GM06990 (cell line): ENCODE results near the gene SOAT2.

ENCODE experiments used
- DNase-seq: peaks from one replicate; pipeline ENCODE4 v3.0.0-alpha.2; 2011; ENCODE audit not compliant: insufficient read length; ENCODE audit errors: extremely low read depth
- H3K27me3 ChIP-seq: replicated peaks from 2 replicates; pipeline ENCODE4 v1.6.0; 2011; ENCODE audit warnings: low read length; ENCODE audit not compliant: control insufficient read depth, insufficient read depth
- H3K36me3 ChIP-seq: 2 replicates; pipeline ENCODE4 v1.5.1; 2011; ENCODE audit warnings: low read length; ENCODE audit not compliant: control insufficient read depth, insufficient read depth
- H3K4me3 ChIP-seq: replicated peaks from 2 replicates; pipeline ENCODE4 v1.5.1; 2011; ENCODE audit warnings: low read depth, mild to moderate bottlenecking, control low read depth, low read length
- TF ChIP-seq, protein P1 (sequence below): IDR thresholded peaks from 2 replicates; pipeline ENCODE4 v1.5.1; 2011; ENCODE audit warnings: low read length, control low read depth, mild to moderate bottlenecking, inconsistent platforms; ENCODE audit not compliant: insufficient read depth, poor library complexity, severe bottlenecking

Gene SOAT2

DNA sequence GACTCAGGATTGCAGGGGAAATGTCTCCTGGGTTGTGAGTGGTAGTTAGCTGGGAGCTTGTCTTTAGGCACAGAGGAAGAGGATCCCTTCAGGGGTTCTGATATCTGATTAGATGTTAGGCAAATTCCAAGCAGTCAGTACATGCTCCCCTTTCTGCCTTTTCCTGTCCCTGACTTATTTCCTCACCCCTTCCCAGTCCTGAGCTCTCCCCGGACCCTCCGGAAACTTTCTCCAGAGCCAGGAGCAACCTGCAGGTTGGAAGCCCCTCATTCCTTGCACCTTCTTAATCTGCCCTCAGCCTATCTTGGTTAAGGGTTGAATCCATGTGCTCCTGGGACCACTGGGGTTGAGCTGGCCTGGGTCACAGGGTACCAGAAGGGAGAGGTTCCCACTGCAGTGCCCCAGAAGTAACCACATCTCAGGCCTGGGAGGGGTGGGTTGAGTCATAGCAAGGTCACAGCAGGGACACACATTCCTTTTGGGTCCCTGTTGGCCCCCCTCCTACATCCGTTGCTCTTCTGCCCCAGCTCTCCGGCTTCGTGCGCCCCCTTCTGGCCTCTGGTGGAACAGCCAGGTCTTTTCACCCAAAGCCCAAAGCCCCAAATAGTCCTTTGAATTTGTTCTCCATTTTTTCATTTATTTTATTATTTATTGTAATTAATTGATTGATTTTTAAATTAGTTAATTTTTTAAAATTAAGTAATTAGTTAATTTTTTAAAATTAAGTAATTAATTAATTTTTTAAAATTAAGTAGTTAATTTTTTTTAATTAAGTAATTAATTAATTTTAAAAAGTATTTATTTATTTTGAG, 4.0 kb upstream of the SOAT2 start:
- TF ChIP-seq, protein P1, sequence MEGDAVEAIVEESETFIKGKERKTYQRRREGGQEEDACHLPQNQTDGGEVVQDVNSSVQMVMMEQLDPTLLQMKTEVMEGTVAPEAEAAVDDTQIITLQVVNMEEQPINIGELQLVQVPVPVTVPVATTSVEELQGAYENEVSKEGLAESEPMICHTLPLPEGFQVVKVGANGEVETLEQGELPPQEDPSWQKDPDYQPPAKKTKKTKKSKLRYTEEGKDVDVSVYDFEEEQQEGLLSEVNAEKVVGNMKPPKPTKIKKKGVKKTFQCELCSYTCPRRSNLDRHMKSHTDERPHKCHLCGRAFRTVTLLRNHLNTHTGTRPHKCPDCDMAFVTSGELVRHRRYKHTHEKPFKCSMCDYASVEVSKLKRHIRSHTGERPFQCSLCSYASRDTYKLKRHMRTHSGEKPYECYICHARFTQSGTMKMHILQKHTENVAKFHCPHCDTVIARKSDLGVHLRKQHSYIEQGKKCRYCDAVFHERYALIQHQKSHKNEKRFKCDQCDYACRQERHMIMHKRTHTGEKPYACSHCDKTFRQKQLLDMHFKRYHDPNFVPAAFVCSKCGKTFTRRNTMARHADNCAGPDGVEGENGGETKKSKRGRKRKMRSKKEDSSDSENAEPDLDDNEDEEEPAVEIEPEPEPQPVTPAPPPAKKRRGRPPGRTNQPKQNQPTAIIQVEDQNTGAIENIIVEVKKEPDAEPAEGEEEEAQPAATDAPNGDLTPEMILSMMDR = peak; percentile 95
- Histone ChIP-seq H3K27me3 (no peaks in the 10 kb centered on the region; the same call in 1 of the 2 replicates), H3K4me3 (no peak overlapping the region), H3K36me3 (no peaks in the 10 kb centered on the region)
- DNase-seq = peak; percentile 64

DNA sequence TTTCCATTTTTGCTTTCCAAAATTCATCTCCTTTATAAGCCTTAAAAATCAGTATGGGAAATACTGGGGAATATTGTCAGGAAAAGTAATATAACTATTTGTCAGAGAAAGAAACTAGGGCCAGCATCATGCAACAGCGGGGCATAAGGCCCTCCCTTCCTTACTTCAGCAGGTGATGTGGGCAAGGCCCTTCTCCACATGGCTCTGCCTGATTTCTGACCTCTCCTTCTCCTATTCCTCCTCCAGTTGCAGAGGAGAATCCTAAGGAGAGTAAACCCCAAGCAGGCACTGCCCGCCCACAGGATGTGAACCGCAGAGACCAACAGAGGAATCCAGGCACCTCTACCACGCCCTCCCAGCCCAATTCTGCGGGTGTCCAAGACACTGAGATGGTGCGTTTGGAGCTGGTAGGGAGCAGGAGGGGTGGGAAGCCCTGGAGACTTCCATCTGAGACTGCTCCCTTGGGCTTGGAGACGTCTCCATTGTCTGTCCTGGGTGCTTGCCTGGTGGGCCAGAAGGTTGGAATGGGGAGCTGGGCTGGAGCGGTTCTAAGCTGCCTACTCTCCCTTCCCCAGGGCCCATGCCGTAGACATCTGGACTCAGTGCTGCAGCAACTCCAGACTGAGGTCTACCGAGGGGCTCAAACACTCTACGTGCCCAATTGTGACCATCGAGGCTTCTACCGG, 2.7 kb upstream of the SOAT2 start:
- DNase-seq = no peak
- no peaks in the 10 kb centered on the region for H3K36me3 ChIP-seq
- H3K4me3 ChIP-seq = no peak overlapping the region
- TF ChIP-seq, protein P1 = no peak
- H3K27me3 ChIP-seq = no peaks in the 10 kb centered on the region; the same call in 1 of the 2 replicates

DNA sequence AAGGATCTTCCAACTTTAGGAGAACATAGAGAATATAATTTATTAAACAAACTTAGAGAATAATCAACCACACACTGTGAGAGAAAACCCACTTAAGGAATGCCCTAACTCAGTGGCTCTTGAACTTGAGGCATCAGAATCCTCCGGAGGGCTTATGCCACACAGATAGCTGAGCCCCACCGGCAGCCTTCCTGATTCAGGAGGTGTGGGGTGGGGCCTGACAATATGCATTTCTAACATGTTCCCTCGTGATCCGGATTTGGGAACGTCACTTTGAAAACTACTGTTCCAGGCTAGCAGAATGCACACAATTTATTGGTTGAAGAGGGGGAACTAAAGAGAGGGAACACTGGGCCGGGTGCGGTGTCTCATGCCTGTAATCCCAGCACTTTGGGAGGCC, 2.0 kb upstream of the SOAT2 start:
- Histone ChIP-seq H3K36me3 (no peaks in the 10 kb centered on the region), H3K4me3 (no peak overlapping the region), H3K27me3 (no peaks in the 10 kb centered on the region; the same call in 1 of the 2 replicates)
- TF ChIP-seq, protein P1 = no peak
- DNase-seq = no peak

DNA sequence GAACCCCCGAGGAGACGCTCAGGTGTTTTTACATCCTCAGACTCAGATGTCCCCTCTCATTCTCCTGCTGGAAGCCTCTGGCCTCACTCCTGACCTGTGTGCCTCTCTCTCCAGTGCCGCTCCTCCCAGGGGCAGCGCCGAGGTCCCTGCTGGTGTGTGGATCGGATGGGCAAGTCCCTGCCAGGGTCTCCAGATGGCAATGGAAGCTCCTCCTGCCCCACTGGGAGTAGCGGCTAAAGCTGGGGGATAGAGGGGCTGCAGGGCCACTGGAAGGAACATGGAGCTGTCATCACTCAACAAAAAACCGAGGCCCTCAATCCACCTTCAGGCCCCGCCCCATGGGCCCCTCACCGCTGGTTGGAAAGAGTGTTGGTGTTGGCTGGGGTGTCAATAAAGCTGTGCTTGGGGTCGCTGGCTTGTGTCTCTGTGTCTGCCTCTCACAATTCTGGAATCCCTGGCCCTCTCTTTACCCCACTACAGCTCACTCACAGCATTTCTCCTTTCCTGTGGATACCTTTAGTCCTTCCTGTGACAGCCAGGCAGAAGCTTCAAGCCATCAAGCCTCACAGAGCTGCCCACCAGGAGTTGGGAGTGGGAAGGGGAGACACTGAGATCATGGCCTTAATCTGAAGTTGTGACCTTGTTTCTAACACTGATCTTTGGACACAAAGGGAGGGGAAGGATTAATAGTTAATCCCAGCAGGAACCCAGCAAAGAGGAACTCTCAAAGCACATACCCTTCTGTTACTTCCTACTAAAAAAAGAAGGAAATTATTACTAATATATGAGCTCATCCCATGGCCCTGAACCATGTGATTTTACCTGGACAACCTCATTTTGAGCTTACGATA, 1.1 kb upstream of the SOAT2 start:
- H3K36me3 ChIP-seq = no peaks in the 10 kb centered on the region
- TF ChIP-seq, protein P1 = no peak
- no peak overlapping the region for H3K4me3 ChIP-seq
- no peak for DNase-seq
- H3K27me3 ChIP-seq = no peaks in the 10 kb centered on the region; the same call in 1 of the 2 replicates

DNA sequence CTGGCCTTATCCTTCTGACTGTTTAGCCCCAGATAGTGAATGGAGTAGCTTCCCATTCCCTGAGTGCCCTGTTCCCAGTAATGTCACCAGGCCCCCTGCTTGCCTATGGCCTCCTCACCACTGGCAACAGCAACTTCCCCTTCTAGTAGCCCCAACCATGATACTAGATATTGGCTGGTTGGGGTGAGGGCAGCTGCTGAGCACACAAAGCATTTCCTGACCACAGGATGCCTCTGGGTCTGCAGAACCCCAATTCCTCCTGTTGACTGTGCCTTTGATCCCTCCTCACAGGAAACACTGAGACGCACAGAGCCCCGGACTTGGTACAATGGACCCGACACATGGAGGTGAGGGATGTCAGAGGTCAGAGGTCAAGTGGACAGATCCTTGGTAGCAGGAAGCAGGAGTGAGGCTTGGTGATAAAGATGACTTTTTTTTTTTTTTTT, 597 bp downstream of the SOAT2 start:
- TF ChIP-seq, protein P1 = no peak
- H3K36me3 ChIP-seq = no peaks in the 10 kb centered on the region
- no peaks in the 10 kb centered on the region for H3K27me3 ChIP-seq
- H3K4me3 ChIP-seq = no peak overlapping the region
- peak; percentile 28 for DNase-seq
